DOHH2 (cell line): Measurements from ENCODE around the gene RALGAPB.

Source experiments
- H3F3A ChIP-seq: fragments of 200-600 bp; sonication (generic), shearing (Covaris generic); 2 replicates; pipeline ENCODE4 v1.6.0; 2016; ENCODE audit warnings: antibody characterized with exemption, mild to moderate bottlenecking; ENCODE audit not compliant: control insufficient read depth, insufficient read depth
- H3K27ac ChIP-seq: fragments of 200-600 bp; sonication (generic); 2 replicates; pipeline ENCODE4 v1.5.1; 2014; ENCODE audit warnings: low read depth, mild to moderate bottlenecking, low read length, moderate library complexity
- H3K27me3 ChIP-seq: fragments of 200-600 bp; sonication (generic); 2 replicates; pipeline ENCODE4 v1.6.1; 2014; ENCODE audit warnings: mild to moderate bottlenecking, low read length, mixed read lengths; ENCODE audit not compliant: control insufficient read depth
- H3K36me3 ChIP-seq: fragments of 200-600 bp; sonication (generic); 2 replicates; pipeline ENCODE4 v1.6.1; 2014; ENCODE audit warnings: mild to moderate bottlenecking, low read length, moderate library complexity, mixed read lengths; ENCODE audit not compliant: control insufficient read depth
- H3K4me1 ChIP-seq: fragments of 200-600 bp; sonication (generic); 2 replicates; pipeline ENCODE4 v1.6.1; 2014; ENCODE audit warnings: mild to moderate bottlenecking, low read length, mixed read lengths; ENCODE audit not compliant: control insufficient read depth
- H3K4me2 ChIP-seq: fragments of 200-600 bp; sonication (generic); 2 replicates; pipeline ENCODE4 v1.6.0; 2014; ENCODE audit warnings: mild to moderate bottlenecking, low read length, moderate library complexity
- H3K4me3 ChIP-seq: fragments of 200-600 bp; sonication (generic); 2 replicates; pipeline ENCODE4 v1.5.1; 2014; ENCODE audit warnings: mild to moderate bottlenecking, low read length, mixed read lengths
- H3K79me2 ChIP-seq: fragments of 200-600 bp; sonication (generic); 2 replicates; pipeline ENCODE4 v1.6.1; 2014; ENCODE audit warnings: mild to moderate bottlenecking, low read length, mixed read lengths; ENCODE audit not compliant: control insufficient read depth
- H3K9me2 ChIP-seq: fragments of 200-600 bp; sonication (generic); replicated peaks from 2 replicates; pipeline ENCODE4 v1.6.1; 2014; ENCODE audit warnings: mild to moderate bottlenecking, low read length, mixed read lengths; ENCODE audit not compliant: control insufficient read depth
- H3K9me3 ChIP-seq: fragments of 200-600 bp; sonication (generic); 2 replicates; pipeline ENCODE4 v1.6.1; 2014; ENCODE audit warnings: antibody characterized with exemption, low read length, mixed read lengths; ENCODE audit not compliant: control insufficient read depth, insufficient read depth
- H4K20me1 ChIP-seq: fragments of 200-600 bp; sonication (generic); 2 replicates; pipeline ENCODE4 v1.6.0; 2014; ENCODE audit warnings: low read depth, mild to moderate bottlenecking, antibody characterized with exemption, low read length, moderate library complexity; ENCODE audit not compliant: control insufficient read depth, insufficient read depth
- EZH2phosphoT487 ChIP-seq: fragments of 200-600 bp; sonication (generic); IDR thresholded peaks from 2 replicates; pipeline ENCODE4 v1.6.1; 2017; ENCODE audit warnings: borderline replicate concordance, mild to moderate bottlenecking, antibody characterized with exemption, low read length, moderate library complexity, mixed read lengths
- TF ChIP-seq, protein P1 (sequence below): fragments of 200-600 bp; sonication (generic); IDR thresholded peaks from one replicate; pipeline ENCODE4 v1.5.1; 2014; ENCODE audit warnings: antibody characterized with exemption, mild to moderate bottlenecking, low read depth, low read length; ENCODE audit not compliant: poor library complexity, severe bottlenecking

Gene RALGAPB

GRCh38 chr20:38589351-38589750 lies 116.7 kb downstream of the RALGAPB start:
- Histone ChIP-seq H3F3A (no peaks in the 10 kb centered on the region), H3K36me3 (no peaks in the 10 kb centered on the region), H3K27me3 (peaks cover 2% of the 10 kb centered on the region; the same call in 1 of the 2 replicates), H3K4me2 (no peak overlapping the region), H4K20me1 (no peaks in the 10 kb centered on the region), H3K79me2 (no peaks in the 10 kb centered on the region), H3K4me3 (no peak overlapping the region), H3K4me1 (no peaks in the 10 kb centered on the region), H3K27ac (no peak overlapping the region), H3K9me2 (no peaks in the 10 kb centered on the region), H3K9me3 (no peaks in the 10 kb centered on the region)
- TF ChIP-seq EZH2phosphoT487, result no peak
- TF ChIP-seq, protein P1, sequence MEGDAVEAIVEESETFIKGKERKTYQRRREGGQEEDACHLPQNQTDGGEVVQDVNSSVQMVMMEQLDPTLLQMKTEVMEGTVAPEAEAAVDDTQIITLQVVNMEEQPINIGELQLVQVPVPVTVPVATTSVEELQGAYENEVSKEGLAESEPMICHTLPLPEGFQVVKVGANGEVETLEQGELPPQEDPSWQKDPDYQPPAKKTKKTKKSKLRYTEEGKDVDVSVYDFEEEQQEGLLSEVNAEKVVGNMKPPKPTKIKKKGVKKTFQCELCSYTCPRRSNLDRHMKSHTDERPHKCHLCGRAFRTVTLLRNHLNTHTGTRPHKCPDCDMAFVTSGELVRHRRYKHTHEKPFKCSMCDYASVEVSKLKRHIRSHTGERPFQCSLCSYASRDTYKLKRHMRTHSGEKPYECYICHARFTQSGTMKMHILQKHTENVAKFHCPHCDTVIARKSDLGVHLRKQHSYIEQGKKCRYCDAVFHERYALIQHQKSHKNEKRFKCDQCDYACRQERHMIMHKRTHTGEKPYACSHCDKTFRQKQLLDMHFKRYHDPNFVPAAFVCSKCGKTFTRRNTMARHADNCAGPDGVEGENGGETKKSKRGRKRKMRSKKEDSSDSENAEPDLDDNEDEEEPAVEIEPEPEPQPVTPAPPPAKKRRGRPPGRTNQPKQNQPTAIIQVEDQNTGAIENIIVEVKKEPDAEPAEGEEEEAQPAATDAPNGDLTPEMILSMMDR, result no peak

DNA sequence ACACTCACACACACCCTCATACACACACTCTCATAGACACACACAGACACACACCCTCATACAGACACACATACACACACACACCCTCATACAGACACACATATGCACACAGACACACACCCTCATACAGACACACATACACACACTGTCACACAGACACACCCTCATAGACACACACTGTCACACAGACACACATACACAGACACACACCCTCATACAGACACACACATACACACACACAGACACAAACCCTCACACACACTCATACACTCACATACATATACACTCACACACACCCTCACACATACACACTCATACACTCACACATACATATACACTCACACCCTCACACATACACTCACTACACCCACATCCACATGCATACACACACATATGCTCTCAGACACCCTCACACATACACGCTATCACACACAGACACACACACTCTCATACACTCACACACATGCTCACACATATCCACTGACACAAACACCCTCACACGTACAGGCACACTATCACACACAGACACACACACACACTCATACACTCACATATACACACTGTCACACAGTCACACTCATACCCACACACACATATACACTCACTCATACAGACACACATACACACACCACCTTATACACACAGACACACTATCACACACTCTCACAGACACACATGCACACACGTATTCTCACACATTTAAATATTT lies 117.5 kb downstream of the RALGAPB start:
- Histone ChIP-seq H3K4me3 (no peak overlapping the region), H3K27ac (no peak overlapping the region), H3K27me3 (peaks cover 2% of the 10 kb centered on the region; the same call in 1 of the 2 replicates), H4K20me1 (no peaks in the 10 kb centered on the region), H3K79me2 (no peaks in the 10 kb centered on the region), H3K4me1 (no peaks in the 10 kb centered on the region), H3K36me3 (no peaks in the 10 kb centered on the region), H3K4me2 (no peak overlapping the region), H3F3A (no peaks in the 10 kb centered on the region), H3K9me2 (no peaks in the 10 kb centered on the region), H3K9me3 (no peaks in the 10 kb centered on the region)
- TF ChIP-seq, protein P1, result no peak
- TF ChIP-seq EZH2phosphoT487, result no peak

DNA sequence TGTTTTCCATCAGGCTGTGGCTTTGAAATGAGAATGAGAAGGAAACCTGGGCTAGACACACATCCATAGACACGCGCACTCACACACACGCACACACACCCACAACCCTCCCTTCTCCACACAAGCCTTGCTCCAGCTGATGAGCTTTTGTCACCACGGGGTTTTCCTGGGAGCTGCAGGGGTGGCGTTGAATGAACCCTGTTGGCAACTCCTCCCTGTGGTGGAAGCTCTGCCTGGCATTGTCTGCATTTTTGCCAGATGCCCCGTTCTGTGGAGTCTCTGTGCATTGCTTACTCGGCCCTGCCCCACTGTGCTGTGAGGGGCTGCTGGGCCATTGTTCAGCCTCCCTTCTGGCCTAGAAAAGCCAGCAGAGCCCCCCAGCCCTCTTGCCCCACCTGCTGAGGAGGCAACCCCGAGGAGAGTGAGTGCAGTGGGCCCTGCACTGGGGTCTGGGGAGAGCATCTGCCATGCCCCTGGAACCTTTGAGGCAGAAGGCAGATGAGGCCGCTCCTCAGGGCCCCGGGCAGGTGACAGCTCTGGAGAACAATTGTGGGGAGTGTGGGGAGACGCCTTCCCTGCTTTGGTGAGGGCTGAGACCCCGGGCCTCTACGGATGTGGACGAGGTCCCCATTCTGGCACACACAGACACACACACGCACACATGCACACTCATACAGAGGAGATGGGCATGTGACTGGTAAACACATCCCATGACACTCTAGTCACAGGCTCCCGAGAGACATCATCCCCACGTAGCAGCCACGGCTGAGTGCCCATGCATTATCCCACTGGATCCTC lies 118.2 kb downstream of the RALGAPB start:
- Histone ChIP-seq H3K9me3 (no peaks in the 10 kb centered on the region), H3K27me3 (peaks cover 2% of the 10 kb centered on the region; the same call in 1 of the 2 replicates), H3K4me3 (no peak overlapping the region), H3K36me3 (no peaks in the 10 kb centered on the region), H3K79me2 (no peaks in the 10 kb centered on the region), H3K4me2 (no peak overlapping the region), H3K27ac (no peak overlapping the region), H3F3A (no peaks in the 10 kb centered on the region), H3K9me2 (no peaks in the 10 kb centered on the region), H4K20me1 (no peaks in the 10 kb centered on the region), H3K4me1 (no peaks in the 10 kb centered on the region)
- TF ChIP-seq EZH2phosphoT487, result no peak
- TF ChIP-seq, protein P1, result no peak
